ENCODE measurements around the gene CCDC17. TPM values are rescaled to one million over a fixed set of nuclear protein-coding genes. Genes with fewer than 3 reads are reported as not detected.

The CCDC17 gene
- total RNA-seq, 2 experiments from 2014 or later: 1.0 to 1.6 TPM

DNA sequence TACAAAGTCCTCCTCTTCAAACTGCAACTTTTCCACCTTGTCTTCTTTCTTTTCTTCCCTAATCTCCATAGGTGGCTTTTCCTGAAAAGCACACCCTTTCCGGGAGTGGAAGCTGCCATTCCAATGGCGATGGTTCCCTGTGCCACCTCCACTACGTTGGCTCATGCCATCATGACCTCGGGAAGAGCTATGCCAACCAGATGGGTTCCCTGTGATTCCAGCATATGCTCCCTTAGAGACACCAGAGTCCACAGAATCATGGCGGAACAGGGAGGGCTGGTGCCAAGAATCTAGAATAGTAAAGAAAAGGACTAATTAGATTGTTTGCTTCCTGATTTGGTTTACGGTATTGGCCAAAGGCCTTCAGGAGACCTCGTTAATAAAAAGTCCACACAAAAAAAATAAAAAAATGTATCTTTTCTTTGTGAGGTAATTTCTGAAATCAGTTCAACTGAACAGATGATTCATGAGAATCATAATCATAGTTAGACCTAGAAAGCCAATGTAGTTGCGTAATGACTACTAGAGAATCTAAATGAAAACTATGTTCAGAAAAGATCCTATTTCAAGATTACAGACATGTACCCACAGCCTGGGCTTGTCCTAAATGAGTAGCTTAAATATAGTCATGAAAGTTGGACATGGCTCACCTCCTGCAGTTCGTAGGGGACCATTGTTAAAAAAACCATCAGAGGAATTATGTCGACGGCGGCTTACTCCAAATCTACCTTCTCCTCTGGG is 30.9 kb upstream of the CCDC17 start:
- POLR2A ChIA-PET: interaction anchor here (0.6 to 1.2 kb wide), 6 partner anchors 10 to 529 kb away, joined by 3 to 8 read pairs (median 4); partner anchors contain the start of gene GPBP1L1
- ATAC-seq (peak; percentile 99), DNase-seq (peak; percentile 23)
- CTCF ChIA-PET: interaction anchor here (0.6 to 1.9 kb wide), 6 partner anchors 9 to 569 kb away, joined by 3 to 8 read pairs (median 4); no protein-coding TSS in a partner anchor
- no peaks in the 10 kb centered on the region for H3K9me3 Mint-ChIP-seq (ENCODE audit: low read depth)
- no peaks in the 10 kb centered on the region for H3K27me3 Mint-ChIP-seq
- intact Hi-C loops (cut with DNase I, micrococcal nuclease): loop anchor here (2.0 to 10.0 kb wide), 4 partner anchors 32 to 190 kb away; partner anchors contain the start of gene GPBP1L1 (in 1 of the 2)
- peaks cover 15% of the 10 kb centered on the region for H3K4me1 Mint-ChIP-seq
- no peak overlapping the region for H3K4me3 Mint-ChIP-seq
- H3K27ac Mint-ChIP-seq: peak overlapping the region; percentile 2
- peaks cover 53% of the 10 kb centered on the region for H3K36me3 Mint-ChIP-seq (ENCODE audit: low read depth)

DNA sequence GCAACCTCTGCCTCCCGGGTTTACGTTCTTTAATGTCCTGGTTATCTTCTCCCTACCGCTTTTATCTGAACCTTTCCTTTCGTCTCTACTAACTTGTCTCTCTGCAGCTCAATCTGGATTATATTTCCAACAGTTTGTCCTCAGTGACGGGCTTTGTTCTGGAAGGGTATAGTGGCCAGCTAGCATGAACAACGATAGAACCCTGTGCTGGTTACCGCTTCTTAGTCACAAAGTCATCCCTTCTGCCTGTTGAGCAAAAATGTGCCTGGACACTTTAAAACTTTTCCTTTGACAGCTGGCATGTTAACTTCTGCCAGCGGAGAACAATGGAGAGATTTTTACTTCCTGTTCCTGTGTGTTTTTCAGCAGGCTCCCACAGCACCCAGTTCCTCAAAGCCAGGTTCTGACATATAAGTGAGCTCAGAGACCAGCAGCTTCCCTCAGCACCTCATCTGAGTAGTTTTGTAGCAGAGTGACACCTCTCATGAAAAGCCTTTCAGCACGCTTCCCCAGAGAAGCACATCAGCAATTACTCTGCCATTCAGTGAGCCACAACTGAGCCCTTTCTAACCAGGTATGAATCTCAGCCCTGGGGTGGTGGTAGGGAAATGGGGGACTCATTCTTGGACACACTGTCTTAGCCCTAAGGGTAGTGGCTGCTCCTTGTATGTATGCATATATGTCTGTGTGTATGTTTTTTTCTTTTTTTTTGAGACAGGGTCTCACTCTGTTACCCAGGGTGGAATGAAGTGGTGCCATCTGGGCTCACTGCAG is 23.6 kb upstream of the CCDC17 start:
- no peaks in the 10 kb centered on the region for H3K4me1 Mint-ChIP-seq
- H3K9me3 Mint-ChIP-seq (ENCODE audit: low read depth): no peaks in the 10 kb centered on the region
- no peak overlapping the region for H3K4me3 Mint-ChIP-seq
- ATAC-seq: no peak
- H3K27ac Mint-ChIP-seq: no peak overlapping the region
- peaks cover 15% of the 10 kb centered on the region for H3K36me3 Mint-ChIP-seq (ENCODE audit: low read depth)
- ChIA-PET POLR2A (no interaction called here), CTCF (no interaction called here)
- intact Hi-C loops (cut with DNase I, micrococcal nuclease): no loop called here
- H3K27me3 Mint-ChIP-seq: no peaks in the 10 kb centered on the region
- DNase-seq: no peak

DNA sequence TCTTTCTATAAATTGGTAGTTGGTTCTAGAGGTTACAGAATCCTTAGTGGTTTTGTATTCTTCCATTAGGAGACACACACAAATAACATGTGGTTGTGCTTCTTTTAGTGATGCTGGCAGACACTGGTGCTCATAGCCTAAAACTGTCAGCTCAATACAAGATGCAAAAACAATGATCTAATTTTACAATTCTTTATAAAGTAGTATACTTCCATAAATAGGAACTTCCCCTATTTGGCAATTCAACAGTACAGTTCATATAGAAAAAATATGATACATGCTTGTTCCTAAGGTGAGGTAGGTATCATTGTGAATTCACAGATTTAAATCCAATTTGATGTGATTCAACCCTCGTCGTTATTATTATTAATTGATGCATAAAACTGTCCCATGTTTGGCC is 20.8 kb upstream of the CCDC17 start:
- H3K36me3 Mint-ChIP-seq (ENCODE audit: low read depth): peaks cover 28% of the 10 kb centered on the region
- no peak overlapping the region for H3K4me3 Mint-ChIP-seq
- no peak for ATAC-seq
- no peaks in the 10 kb centered on the region for H3K4me1 Mint-ChIP-seq
- no peaks in the 10 kb centered on the region for H3K9me3 Mint-ChIP-seq (ENCODE audit: low read depth)
- no peaks in the 10 kb centered on the region for H3K27me3 Mint-ChIP-seq
- H3K27ac Mint-ChIP-seq: no peak overlapping the region
- intact Hi-C loops (cut with DNase I, micrococcal nuclease): no loop called here
- DNase-seq: no peak
- POLR2A ChIA-PET: interaction anchor here (0.5 to 0.6 kb wide), 2 partner anchors 51 to 961 kb away, joined by 3 read pairs; no protein-coding TSS in a partner anchor
- CTCF ChIA-PET: interaction anchor here (0.6 kb wide), 1 partner anchor 25 kb away, joined by 3 read pairs; no protein-coding TSS in a partner anchor

DNA sequence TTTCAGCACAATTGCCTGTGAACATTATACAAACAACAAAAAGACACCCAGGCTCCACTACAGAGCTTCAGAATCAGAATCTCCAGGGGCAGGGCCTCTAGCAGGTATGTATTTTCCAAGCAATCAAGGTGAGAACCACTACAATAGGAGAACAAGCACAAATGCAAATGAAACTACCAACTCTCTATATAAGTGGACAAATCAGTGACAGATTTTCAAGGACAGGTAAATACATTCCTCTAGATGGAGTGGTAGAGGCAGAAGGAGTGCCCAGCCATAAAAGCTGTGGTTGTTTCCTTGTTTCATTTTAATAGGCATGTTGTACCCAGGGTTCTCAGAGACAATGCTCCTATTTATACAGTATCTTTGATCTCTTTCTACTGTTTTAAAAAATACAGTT is 20.1 kb upstream of the CCDC17 start:
- no peak for DNase-seq

DNA sequence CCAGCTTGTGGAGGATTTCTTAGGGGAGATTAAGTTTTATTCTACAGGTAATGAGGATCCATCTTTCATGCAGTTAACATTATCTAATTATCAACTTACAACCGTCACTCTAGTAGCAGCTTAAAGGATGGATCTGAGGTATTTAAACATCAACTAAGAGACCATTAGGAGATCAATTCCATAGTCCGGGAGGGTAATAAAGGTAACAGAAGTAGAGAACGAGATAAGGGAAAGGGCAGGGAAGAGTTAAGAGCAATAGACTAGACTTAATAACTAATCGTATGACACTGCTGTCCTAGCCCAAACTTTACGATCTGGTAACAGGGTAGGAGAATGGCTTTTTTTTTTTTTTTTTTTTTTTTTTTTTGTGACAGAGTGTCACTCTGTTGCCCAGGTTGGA is 19.5 kb upstream of the CCDC17 start:
- no peak for DNase-seq
- no peaks in the 10 kb centered on the region for H3K4me1 Mint-ChIP-seq
- H3K9me3 Mint-ChIP-seq (ENCODE audit: low read depth): no peaks in the 10 kb centered on the region
- POLR2A ChIA-PET: no interaction called here
- intact Hi-C loops (cut with DNase I, micrococcal nuclease): no loop called here
- CTCF ChIA-PET: no interaction called here
- H3K27me3 Mint-ChIP-seq: no peaks in the 10 kb centered on the region
- H3K36me3 Mint-ChIP-seq (ENCODE audit: low read depth): peaks cover 25% of the 10 kb centered on the region
- H3K4me3 Mint-ChIP-seq: no peak overlapping the region
- no peak for ATAC-seq
- no peak overlapping the region for H3K27ac Mint-ChIP-seq

More for the DNA sequence above, 20.1 kb upstream of the CCDC17 start:
- Mint-ChIP-seq H3K27ac (no peak overlapping the region), H3K9me3 (ENCODE audit: low read depth) (no peaks in the 10 kb centered on the region), H3K4me1 (no peaks in the 10 kb centered on the region), H3K4me3 (no peak overlapping the region), H3K27me3 (no peaks in the 10 kb centered on the region), H3K36me3 (ENCODE audit: low read depth) (peaks cover 25% of the 10 kb centered on the region)
- intact Hi-C loops (cut with DNase I, micrococcal nuclease): no loop called here
- no peak for ATAC-seq
- ChIA-PET POLR2A (interaction anchor here (0.5 to 0.6 kb wide), 2 partner anchors 50 to 960 kb away, joined by 3 read pairs; no protein-coding TSS in a partner anchor), CTCF (interaction anchor here (0.5 to 0.6 kb wide), 2 partner anchors 11 to 157 kb away, joined by 3 read pairs; no protein-coding TSS in a partner anchor)

DNA sequence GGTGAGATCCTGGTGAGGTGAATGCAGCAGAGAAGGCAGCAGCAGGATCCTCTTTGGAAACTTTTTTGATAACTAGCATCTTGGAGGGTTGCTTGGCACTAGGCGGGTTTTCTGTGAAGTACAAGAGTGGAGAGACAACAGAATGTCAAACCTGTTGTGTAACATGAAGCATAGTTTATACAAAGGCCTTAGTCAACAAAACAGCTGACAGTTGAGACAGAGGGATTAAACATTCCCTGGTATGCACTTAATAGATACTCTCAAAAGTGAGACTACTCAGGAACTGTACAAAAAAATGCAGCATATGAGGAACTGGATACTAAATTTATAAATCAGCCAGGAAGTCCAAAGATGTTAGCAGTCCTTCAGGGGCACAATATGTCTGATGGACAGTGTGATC is 16.4 kb upstream of the CCDC17 start:
- H3K27me3 Mint-ChIP-seq: no peaks in the 10 kb centered on the region
- ChIA-PET CTCF (no interaction called here), POLR2A (no interaction called here)
- H3K4me3 Mint-ChIP-seq: no peak overlapping the region
- ATAC-seq (no peak), DNase-seq (no peak)
- H3K27ac Mint-ChIP-seq: peak overlapping the region; percentile 2
- H3K9me3 Mint-ChIP-seq (ENCODE audit: low read depth): no peaks in the 10 kb centered on the region
- no peaks in the 10 kb centered on the region for H3K4me1 Mint-ChIP-seq
- peaks cover 19% of the 10 kb centered on the region for H3K36me3 Mint-ChIP-seq (ENCODE audit: low read depth)
- intact Hi-C loops (cut with DNase I, micrococcal nuclease): no loop called here

DNA sequence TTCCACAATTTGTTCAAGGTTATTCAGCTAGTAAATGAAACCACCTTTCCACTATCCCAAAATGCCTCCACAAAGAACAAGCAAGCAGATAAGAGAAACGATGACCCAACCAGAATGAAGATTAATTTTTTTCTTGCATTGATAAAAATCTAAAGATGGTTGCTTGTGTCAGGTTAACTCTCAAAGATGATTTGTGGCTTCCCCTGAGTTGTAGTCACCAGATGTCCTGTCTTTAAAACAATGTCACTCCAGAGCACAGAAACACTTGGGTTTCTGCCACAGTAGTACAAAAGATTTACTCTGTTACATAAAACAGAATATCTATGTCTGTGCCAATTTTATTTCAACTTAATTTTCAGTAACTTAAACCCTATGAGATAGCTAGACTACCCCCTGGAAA is 11.4 kb upstream of the CCDC17 start:
- ATAC-seq (no peak), DNase-seq (no peak)
- H3K27ac Mint-ChIP-seq: no peak overlapping the region
- intact Hi-C loops (cut with DNase I, micrococcal nuclease): no loop called here
- CTCF ChIA-PET: interaction anchor here (0.6 to 1.5 kb wide), 2 partner anchors 21 to 30 kb away, joined by 3 to 5 read pairs; no protein-coding TSS in a partner anchor
- peaks cover 19% of the 10 kb centered on the region for H3K36me3 Mint-ChIP-seq (ENCODE audit: low read depth)
- H3K9me3 Mint-ChIP-seq (ENCODE audit: low read depth): no peaks in the 10 kb centered on the region
- H3K27me3 Mint-ChIP-seq: no peaks in the 10 kb centered on the region
- POLR2A ChIA-PET: no interaction called here
- H3K4me3 Mint-ChIP-seq: no peak overlapping the region
- no peaks in the 10 kb centered on the region for H3K4me1 Mint-ChIP-seq

DNA sequence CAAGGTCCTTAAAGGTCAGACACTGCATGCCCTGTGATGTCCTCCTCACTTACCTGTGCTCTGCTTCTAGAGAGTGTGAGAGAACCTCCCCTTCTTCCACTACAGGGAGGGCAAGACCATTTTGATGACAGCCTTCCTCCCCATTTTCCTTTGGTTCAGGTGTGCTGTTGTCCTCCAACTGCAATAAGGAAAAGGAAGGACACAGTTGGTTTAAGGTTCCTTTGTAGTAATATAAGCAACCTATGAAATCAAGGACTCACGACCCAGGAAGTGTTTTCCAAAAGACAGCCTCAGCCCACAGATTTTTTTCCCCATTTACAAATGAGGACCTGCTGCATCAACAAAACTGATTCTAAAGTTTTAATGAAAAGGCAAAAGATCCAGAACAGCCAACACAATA is 6.6 kb upstream of the CCDC17 start:
- Mint-ChIP-seq H3K27ac (peak overlapping the region; percentile 10), H3K9me3 (ENCODE audit: low read depth) (no peaks in the 10 kb centered on the region), H3K4me3 (no peak overlapping the region), H3K4me1 (no peaks in the 10 kb centered on the region), H3K27me3 (no peaks in the 10 kb centered on the region), H3K36me3 (ENCODE audit: low read depth) (peaks cover 39% of the 10 kb centered on the region)
- DNase-seq (no peak), ATAC-seq (no peak)
- intact Hi-C loops (cut with DNase I, micrococcal nuclease): no loop called here
- ChIA-PET POLR2A (no interaction called here), CTCF (no interaction called here)

DNA sequence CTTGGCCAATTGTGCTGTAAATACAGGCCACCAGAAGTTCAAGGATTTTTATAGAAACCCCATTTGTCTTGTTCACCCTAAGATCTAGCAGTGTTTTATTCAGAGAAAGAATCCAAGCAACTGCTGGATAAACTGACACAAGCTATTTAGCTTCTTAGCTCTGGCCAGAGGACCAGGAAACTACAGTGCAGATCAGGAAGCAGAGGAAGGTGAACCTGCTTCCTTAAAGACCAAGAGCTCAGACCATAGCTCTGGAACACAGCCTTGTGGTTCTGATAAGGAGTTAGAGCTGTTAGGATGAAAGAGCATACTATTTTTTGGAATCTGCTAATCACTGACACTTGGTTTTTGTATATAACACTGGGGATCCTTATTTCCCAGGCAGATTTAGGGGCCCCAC is 5.2 kb upstream of the CCDC17 start:
- Mint-ChIP-seq H3K27me3 (no peaks in the 10 kb centered on the region), H3K4me3 (no peak overlapping the region), H3K27ac (no peak overlapping the region), H3K4me1 (no peaks in the 10 kb centered on the region), H3K9me3 (ENCODE audit: low read depth) (no peaks in the 10 kb centered on the region), H3K36me3 (ENCODE audit: low read depth) (peaks cover 43% of the 10 kb centered on the region)
- intact Hi-C loops (cut with DNase I, micrococcal nuclease): no loop called here
- ATAC-seq: no peak
- POLR2A ChIA-PET: no interaction called here
- CTCF ChIA-PET: interaction anchor here (0.6 kb wide), 1 partner anchor 44 kb away, joined by 3 read pairs; no protein-coding TSS in a partner anchor
- DNase-seq: no peak

DNA sequence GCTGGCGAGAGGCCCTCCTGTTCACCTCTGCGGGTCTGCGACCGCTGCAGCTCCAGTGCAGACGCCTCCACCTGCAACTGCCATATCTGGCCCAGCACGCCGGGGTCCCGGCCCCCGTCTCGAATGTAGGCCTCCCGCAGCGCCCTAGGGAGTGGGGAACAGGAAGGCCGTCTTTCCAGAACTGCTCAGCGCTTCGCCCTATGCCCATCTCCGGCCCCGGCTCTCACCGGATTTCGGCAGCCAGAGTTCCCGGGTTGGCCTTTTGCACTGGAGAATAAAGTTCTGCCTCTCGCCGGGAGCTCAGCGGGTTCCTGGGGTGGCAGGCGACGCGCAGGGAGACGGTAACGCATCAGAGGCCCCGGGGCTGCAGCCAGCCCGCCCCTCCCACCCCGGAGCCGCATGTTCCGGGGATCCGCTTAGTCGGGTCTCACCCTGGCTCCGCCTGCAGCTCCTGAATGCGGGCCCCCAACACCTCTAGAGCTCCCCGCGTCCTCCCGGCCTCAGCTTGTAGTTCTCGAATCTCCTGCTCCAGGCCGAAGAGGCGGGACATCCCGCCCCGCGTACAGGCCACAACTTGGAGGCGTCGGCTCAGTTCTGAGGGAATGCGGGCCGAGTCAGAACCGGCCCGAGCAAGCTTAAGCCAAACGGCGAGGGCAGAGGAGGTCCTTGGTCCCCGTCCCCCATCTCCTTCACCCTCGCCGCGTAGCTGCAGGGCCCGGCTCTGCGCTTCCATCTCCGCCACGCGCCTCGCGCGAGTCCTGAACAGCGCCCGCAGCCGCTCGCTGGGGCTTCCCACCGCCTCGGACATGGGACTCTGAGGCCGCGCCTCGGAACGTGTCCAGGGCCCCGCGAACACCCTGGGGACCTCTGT is 1.1 kb downstream of the CCDC17 start:
- CTCF ChIA-PET: no interaction called here
- Mint-ChIP-seq H3K36me3 (ENCODE audit: low read depth) (peaks cover 31% of the 10 kb centered on the region), H3K27ac (no peak overlapping the region), H3K4me1 (no peaks in the 10 kb centered on the region), H3K27me3 (no peaks in the 10 kb centered on the region), H3K9me3 (ENCODE audit: low read depth) (no peaks in the 10 kb centered on the region), H3K4me3 (no peak overlapping the region)
- DNase-seq: no peak
- intact Hi-C loops (cut with DNase I, micrococcal nuclease): no loop called here
- ATAC-seq: no peak
- POLR2A ChIA-PET: interaction anchor here (0.7 kb wide), 1 partner anchor 101 kb away, joined by 3 read pairs; the partner anchor contains the start of gene PRDX1

DNA sequence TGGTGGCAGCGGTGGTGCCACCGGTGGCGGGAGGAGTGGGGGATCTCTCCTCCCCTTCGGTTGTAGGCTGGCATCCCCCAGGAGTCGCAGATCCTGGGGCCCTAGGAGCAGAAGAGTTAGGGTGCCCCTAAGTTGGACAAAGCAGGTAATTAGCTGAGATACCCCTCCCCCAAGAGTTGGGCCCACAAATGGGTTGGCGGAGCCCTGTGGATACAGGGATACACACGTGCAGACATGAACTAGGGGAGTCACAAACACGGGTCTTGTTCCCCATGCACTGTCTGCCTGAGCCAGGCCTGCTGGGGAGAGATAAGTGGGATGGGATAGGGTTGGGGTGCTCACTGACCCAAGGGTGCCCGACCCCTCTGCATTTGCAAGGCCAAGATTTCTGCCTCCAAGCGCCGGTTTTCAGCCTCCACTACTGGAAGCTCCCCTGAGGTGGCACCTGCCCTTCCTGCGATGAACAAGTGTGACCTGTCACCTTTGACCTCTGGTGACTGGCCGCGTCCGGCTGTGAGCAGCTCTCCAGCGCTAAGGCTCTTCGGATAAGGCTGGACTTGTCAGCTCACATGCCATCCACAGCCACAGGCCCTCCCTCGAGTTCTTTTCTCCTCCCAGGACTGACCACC is 1.8 kb downstream of the CCDC17 start:
- DNase-seq: no peak
- Mint-ChIP-seq H3K4me3 (no peak overlapping the region), H3K27me3 (no peaks in the 10 kb centered on the region), H3K36me3 (ENCODE audit: low read depth) (peaks cover 34% of the 10 kb centered on the region), H3K27ac (no peak overlapping the region), H3K4me1 (no peaks in the 10 kb centered on the region), H3K9me3 (ENCODE audit: low read depth) (no peaks in the 10 kb centered on the region)
- ChIA-PET POLR2A (interaction anchor here (0.7 kb wide), 1 partner anchor 100 kb away, joined by 3 read pairs; the partner anchor contains the start of gene PRDX1), CTCF (no interaction called here)
- intact Hi-C loops (cut with DNase I, micrococcal nuclease): no loop called here
- no peak for ATAC-seq
